ENCODE data around the gene FHOD1.
A peak's percentile ranks its signal among the peaks of the same experiment; 100 is the strongest.

Gene FHOD1

GRCh38 chr16:67277294-67277998, 30.2 kb upstream of the FHOD1 start:
- peak; percentile 99 for DNase-seq

GRCh38 chr16:67275321-67275720, 28.0 kb upstream of the FHOD1 start:
- no peak for DNase-seq

- no peak for DNase-seq
Observed at GRCh38 chr16:67271446-67271845, 24.2 kb upstream of the FHOD1 start.

DNA sequence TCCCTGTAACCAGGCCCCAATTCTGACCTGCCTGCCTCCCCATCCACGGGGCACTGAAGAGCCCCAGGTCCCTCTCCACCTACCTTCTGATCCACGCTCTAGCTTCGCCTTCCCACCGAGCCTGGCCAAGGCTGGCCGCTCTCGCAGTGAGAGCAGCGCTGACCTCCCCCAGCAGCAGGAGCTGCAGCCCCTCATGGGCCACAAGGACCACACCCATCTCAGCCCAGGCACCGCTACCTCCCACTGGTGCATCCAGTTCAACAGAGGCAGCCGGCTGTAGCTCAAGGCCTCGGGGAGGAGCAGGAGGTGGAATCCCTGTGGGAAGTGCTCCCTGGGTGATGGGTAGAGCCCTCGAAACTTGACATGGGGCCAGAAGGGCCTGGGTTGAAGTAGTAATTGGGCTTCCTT, 23.7 kb upstream of the FHOD1 start:
- DNase-seq, result no peak

DNA sequence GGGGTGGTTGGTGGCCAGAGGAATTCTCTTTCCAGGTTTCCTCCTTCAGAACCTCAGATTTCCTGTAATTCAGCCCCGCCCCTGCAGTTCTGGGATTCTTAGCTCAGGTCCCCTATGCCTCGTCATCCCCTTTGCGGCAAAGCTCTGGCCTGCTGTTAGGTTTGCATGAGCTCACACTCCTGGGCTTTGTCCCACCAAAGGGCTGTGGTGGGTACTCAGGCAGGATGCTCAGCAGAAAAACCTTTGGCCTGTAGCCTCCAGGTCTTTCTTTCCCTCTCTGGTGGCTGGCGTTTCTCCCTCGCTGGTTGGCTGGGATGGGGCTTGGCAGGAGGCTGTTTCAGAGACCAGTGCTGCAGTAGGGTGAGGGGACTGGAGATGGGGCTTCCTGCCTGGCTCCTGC, 22.5 kb upstream of the FHOD1 start:
- DNase-seq, result peak; percentile 63

GRCh38 chr16:67268136-67268579, 20.9 kb upstream of the FHOD1 start:
- peak; percentile 95 for DNase-seq

GRCh38 chr16:67265834-67266233, 18.6 kb upstream of the FHOD1 start:
- DNase-seq, result no peak

GRCh38 chr16:67264866-67265265, 17.6 kb upstream of the FHOD1 start:
- no peak for DNase-seq

- DNase-seq, result no peak
Observed at GRCh38 chr16:67264277-67264676, 17.0 kb upstream of the FHOD1 start.

- no peak for DNase-seq
Observed at GRCh38 chr16:67263201-67263600, 15.9 kb upstream of the FHOD1 start.

GRCh38 chr16:67260426-67261063, 13.3 kb upstream of the FHOD1 start:
- peak; percentile 54 for DNase-seq

- no peak for DNase-seq
Observed at GRCh38 chr16:67259705-67260104, 12.4 kb upstream of the FHOD1 start.

DNA sequence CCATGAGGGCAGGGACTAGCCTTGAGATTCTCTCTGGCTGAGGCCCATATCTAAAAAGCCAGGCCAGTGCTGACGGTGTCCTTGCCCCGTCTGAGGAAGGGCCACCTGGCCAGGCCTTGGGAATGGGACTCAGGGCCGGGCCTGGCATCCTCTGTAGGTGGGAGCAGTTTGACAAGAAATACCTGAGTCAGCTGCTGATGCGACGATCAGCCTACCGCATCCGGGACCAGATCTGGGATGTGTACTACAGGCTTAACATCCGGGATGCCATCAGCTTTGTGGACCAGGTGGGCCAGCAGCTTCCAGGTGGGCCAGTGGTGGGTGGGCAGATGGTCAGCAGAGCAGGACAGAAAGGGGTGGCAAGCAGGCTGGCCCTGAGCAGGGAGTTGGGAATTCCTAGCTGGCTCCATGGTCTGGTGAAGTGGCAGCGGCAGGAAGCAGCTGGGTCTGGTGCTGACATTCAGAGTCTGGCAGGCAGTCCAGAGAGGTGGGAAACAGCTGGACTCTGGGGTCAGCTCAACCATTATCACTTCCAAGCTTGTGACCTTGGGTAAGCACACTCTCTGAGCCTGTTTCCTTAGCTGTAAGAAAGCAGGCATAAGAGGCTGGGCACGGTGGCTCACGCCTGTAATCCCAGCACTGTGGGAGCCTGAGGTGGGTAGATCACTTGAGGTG, 11.0 kb upstream of the FHOD1 start:
- DNase-seq, result no peak

GRCh38 chr16:67257486-67258160, 10.3 kb upstream of the FHOD1 start:
- no peak for DNase-seq

- DNase-seq, result no peak
Observed at GRCh38 chr16:67256701-67257230, 9.5 kb upstream of the FHOD1 start.

DNA sequence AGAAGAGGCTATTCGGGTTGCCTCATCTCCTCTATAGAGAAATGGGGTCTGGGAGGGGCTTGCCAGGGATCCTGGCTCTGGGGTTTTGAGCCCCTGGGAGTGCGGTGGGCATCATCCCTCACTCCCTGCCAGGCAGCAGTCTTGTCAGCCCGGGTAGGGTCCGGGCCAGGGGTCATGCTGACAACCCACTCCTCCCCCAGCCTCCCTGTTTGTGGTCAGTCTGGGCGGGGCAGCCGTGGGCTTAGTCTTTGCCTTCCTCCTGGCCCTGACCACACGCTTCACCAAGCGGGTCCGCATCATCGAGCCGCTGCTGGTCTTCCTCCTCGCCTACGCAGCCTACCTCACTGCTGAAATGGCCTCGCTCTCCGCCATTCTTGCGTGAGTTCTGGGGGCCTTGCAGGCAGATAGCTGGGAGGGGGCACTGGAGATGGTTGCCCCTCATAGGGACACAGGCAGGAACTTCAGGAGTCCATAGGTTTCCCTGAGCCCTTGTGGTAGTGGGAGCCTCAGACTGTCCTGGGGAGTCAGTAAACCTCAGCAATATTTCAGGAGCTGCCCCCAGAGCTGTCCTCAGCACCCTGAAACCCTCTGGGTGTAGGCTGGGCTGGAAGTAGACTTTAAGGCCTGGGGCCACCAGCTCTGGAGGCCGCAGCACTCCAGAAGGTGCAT, 8.4 kb upstream of the FHOD1 start:
- DNase-seq, result no peak

DNA sequence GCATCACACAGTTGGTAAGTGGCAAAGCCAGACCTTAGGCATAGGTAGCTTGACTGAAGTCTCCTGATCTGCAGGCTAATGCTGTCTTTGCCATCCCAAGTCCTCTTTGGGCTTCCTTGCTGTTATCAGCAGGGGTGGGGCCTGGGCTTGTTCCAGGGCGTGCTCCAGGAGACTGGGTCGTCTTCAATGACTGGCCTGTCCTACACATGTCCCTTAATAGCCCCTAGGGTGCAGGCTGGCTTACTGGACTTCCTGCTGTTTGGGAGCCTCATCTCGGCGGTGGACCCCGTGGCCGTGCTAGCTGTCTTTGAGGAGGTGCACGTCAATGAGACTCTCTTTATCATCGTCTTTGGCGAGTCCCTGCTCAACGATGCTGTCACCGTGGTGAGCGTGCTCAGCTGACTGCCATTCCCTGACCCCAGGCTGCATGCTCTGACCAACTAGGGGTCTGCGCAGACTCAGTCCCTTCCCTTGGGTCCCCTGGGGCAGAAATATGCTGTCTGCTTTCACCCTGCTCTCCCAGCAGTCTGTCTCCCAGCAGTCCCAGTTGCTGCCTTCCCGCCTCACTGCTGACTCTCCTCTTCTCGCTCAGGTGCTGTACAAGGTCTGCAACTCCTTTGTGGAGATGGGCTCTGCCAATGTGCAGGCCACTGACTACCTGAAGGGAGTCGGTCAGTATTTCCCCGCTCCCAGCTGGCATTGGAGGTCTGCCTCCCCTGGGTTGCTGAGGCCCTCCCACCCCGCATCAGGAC, 7.7 kb upstream of the FHOD1 start:
- DNase-seq, result no peak

DNA sequence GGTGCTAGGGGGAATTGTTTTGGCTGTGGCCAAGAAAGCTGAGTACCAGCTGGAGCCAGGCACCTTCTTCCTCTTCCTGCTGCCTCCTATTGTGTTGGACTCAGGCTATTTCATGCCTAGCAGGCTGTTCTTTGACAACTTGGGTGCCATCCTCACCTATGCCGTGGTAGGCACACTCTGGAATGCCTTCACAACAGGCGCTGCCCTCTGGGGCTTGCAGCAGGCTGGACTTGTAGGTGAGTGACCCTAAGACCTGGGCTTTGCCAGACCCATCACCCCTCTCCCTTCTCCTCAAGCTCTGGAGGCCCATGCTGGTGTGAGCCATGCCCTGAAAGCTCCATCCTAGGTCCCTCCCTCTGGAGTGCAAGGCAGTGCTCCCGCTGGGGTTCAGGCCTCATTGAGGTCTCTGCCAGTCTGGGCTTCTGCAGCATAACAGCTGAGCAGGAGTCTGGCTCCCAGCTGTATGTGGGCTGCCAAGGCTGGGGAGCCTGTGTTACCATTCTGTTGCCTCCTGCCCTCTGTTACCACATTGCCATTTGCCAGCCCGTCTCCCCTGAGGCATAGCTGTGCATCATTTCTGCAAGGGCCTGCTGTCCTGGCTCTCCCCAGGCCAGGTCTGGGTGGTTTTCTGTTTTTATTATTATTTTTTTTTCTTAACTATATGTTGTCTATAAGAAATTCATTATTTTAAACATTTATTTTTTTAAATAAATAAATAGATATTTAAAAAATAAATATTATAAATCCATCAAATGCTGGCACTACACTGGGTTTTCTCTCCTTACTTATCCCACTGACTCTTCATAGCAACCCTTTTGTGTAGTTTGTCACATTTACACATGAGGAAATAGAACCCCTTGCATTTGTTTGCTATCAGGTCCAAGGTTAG, 5.6 kb upstream of the FHOD1 start:
- DNase-seq, result no peak

GRCh38 chr16:67250045-67250327, 2.7 kb upstream of the FHOD1 start:
- no peak for DNase-seq

- DNase-seq, result peak; percentile 30
Observed at GRCh38 chr16:67249178-67250044, 2.1 kb upstream of the FHOD1 start.

Measured in EL (cell line).